Measurements from ENCODE around the gene RAX2.

The RAX2 gene

GRCh38 chr19:3800996-3801395 lies 29.0 kb upstream of the RAX2 start:
- no peak for DNase-seq

- no peak for DNase-seq
These were observed 26.1 kb upstream of the RAX2 start for GRCh38 chr19:3798137-3798536.

GRCh38 chr19:3796358-3796757 lies 24.3 kb upstream of the RAX2 start:
- no peak for DNase-seq

- no peak for DNase-seq
These were observed 21.8 kb upstream of the RAX2 start for GRCh38 chr19:3793799-3794198.

- no peak for DNase-seq
These were observed 20.1 kb upstream of the RAX2 start for GRCh38 chr19:3792114-3792513.

GRCh38 chr19:3790941-3791340 lies 18.9 kb upstream of the RAX2 start:
- DNase-seq: no peak

GRCh38 chr19:3790209-3790734 lies 18.2 kb upstream of the RAX2 start:
- no peak for DNase-seq

GRCh38 chr19:3788996-3789778 lies 17.2 kb upstream of the RAX2 start:
- DNase-seq: no peak

- no peak for DNase-seq
These were observed 14.2 kb upstream of the RAX2 start, which contains the start of gene MATK for GRCh38 chr19:3785938-3786824. Gene MATK (minus strand): TSS chr19:3786381. CDS start chr19:3785135, 1,246 bp downstream.

- DNase-seq: no peak
These were observed 13.5 kb upstream of the RAX2 start for GRCh38 chr19:3785451-3785937.

GRCh38 chr19:3784607-3785450 lies 12.8 kb upstream of the RAX2 start:
- DNase-seq: no peak

GRCh38 chr19:3783660-3784584 lies 11.9 kb upstream of the RAX2 start:
- no peak for DNase-seq

GRCh38 chr19:3782903-3783302 lies 10.9 kb upstream of the RAX2 start:
- DNase-seq: no peak

GRCh38 chr19:3782330-3782729 lies 10.3 kb upstream of the RAX2 start:
- DNase-seq: no peak

GRCh38 chr19:3781603-3782002 lies 9.6 kb upstream of the RAX2 start:
- DNase-seq: no peak

- no peak for DNase-seq
These were observed 8.8 kb upstream of the RAX2 start for GRCh38 chr19:3780786-3781304.

- no peak for DNase-seq
These were observed 7.1 kb upstream of the RAX2 start for GRCh38 chr19:3778899-3779723.

GRCh38 chr19:3778104-3778867 lies 6.3 kb upstream of the RAX2 start:
- DNase-seq: no peak

- no peak for DNase-seq
These were observed 4.5 kb upstream of the RAX2 start for GRCh38 chr19:3776479-3777040.

Data from HCEC 1CT (cell line).